H9 (cell line): ENCODE measurements around the gene AHI1. TPM values are rescaled to one million over a fixed set of nuclear protein-coding genes. Genes with fewer than 3 reads are reported as not detected.

ENCODE experiments used
- DNase-seq: peaks from one replicate; pipeline ENCODE4 v3.0.0-alpha.2; 2017
- H2AFZ ChIP-seq: one replicate; pipeline ENCODE4 v1.6.1; 2013; ENCODE audit warnings: mild to moderate bottlenecking, low read length, control low read depth, moderate library complexity
- H2AK5ac ChIP-seq: 2 replicates; pipeline ENCODE4 v1.6.1; 2013; ENCODE audit warnings: low read length, control low read depth, mixed read lengths; ENCODE audit not compliant: insufficient read length
- H2BK120ac ChIP-seq: one replicate; pipeline ENCODE4 v1.6.1; 2013; ENCODE audit warnings: low read depth, mild to moderate bottlenecking, low read length, control low read depth, inconsistent platforms; ENCODE audit not compliant: poor library complexity, severe bottlenecking
- H2BK12ac ChIP-seq: 2 replicates; pipeline ENCODE4 v1.6.1; 2013; ENCODE audit warnings: low read length, control low read depth, mixed read lengths, low read depth; ENCODE audit not compliant: insufficient read length
- H2BK15ac ChIP-seq: 2 replicates; pipeline ENCODE4 v1.6.1; 2013; ENCODE audit warnings: low read depth, low read length, control low read depth
- H2BK20ac ChIP-seq: one replicate; pipeline ENCODE4 v1.6.1; 2013; ENCODE audit warnings: low read depth, mild to moderate bottlenecking, low read length, control low read depth, inconsistent platforms; ENCODE audit not compliant: poor library complexity, severe bottlenecking
- H2BK5ac ChIP-seq: 2 replicates; pipeline ENCODE4 v1.6.1; 2013; ENCODE audit warnings: low read length, control low read depth, mixed read lengths; ENCODE audit not compliant: insufficient read length
- H3K14ac ChIP-seq: 2 replicates; pipeline ENCODE4 v1.6.1; 2013; ENCODE audit warnings: low read length, control low read depth; ENCODE audit not compliant: insufficient read depth
- H3K18ac ChIP-seq: 2 replicates; pipeline ENCODE4 v1.6.1; 2013; ENCODE audit warnings: low read depth, mild to moderate bottlenecking, mixed read lengths, low read length, control low read depth; ENCODE audit not compliant: insufficient read length
- H3K23ac ChIP-seq: 2 replicates; pipeline ENCODE4 v1.6.1; 2013; ENCODE audit warnings: low read length, control low read depth, mixed read lengths, low read depth; ENCODE audit not compliant: insufficient read length
- H3K23me2 ChIP-seq: 2 replicates; pipeline ENCODE4 v1.6.1; 2013; ENCODE audit warnings: low read depth, mild to moderate bottlenecking, mixed read lengths, low read length, control low read depth; ENCODE audit not compliant: insufficient read length, poor library complexity, severe bottlenecking
- H3K27ac ChIP-seq: 2 replicates; pipeline ENCODE4 v1.5.1; 2013; ENCODE audit warnings: low read length, control low read depth, mixed read lengths, low read depth; ENCODE audit not compliant: insufficient read length
- H3K27me3 ChIP-seq: 2 replicates; pipeline ENCODE4 v1.6.1; 2013; ENCODE audit warnings: low read length, control low read depth, inconsistent platforms; ENCODE audit not compliant: insufficient read depth
- H3K4ac ChIP-seq: 2 replicates; pipeline ENCODE4 v1.6.1; 2013; ENCODE audit warnings: low read depth, mild to moderate bottlenecking, control low read depth, inconsistent platforms, low read length, moderate library complexity
- H3K4me1 ChIP-seq: 2 replicates; pipeline ENCODE4 v1.6.1; 2013; ENCODE audit warnings: low read length, control low read depth, inconsistent platforms; ENCODE audit not compliant: insufficient read depth
- H3K4me2 ChIP-seq: 2 replicates; pipeline ENCODE4 v1.6.1; 2013; ENCODE audit warnings: low read length, control low read depth, mixed read lengths; ENCODE audit not compliant: insufficient read length, insufficient read depth
- H3K56ac ChIP-seq: 2 replicates; pipeline ENCODE4 v1.6.1; 2013; ENCODE audit warnings: low read depth, mild to moderate bottlenecking, mixed read lengths, low read length, control low read depth; ENCODE audit not compliant: insufficient read length
- H3K79me1 ChIP-seq: 2 replicates; pipeline ENCODE4 v1.6.1; 2013; ENCODE audit warnings: low read depth, mild to moderate bottlenecking, moderate library complexity, low read length, control low read depth, inconsistent platforms; ENCODE audit not compliant: insufficient read depth, poor library complexity, severe bottlenecking
- H3K79me2 ChIP-seq: 2 replicates; pipeline ENCODE4 v1.6.1; 2013; ENCODE audit warnings: low read length, control low read depth, inconsistent platforms; ENCODE audit not compliant: insufficient read depth
- H3K9ac ChIP-seq: 2 replicates; pipeline ENCODE4 v1.6.1; 2013; ENCODE audit warnings: low read length, control low read depth, mixed read lengths; ENCODE audit not compliant: insufficient read length; ENCODE audit errors: extremely low read depth
- H3K9me3 ChIP-seq: one replicate; pipeline ENCODE4 v1.6.1; 2013; ENCODE audit warnings: low read depth, low read length, inconsistent platforms; ENCODE audit not compliant: control insufficient read depth
- H3T11ph ChIP-seq: one replicate; pipeline ENCODE4 v1.6.1; 2013; ENCODE audit warnings: mild to moderate bottlenecking, low read length, control low read depth, inconsistent platforms
- H4K20me1 ChIP-seq: one replicate; pipeline ENCODE4 v1.6.1; 2013; ENCODE audit not compliant: control insufficient read depth, insufficient read length, insufficient read depth
- H4K5ac ChIP-seq: 2 replicates; pipeline ENCODE4 v1.6.1; 2013; ENCODE audit warnings: low read depth, mild to moderate bottlenecking, mixed read lengths, low read length, control low read depth; ENCODE audit not compliant: insufficient read length
- H4K8ac ChIP-seq: replicated peaks from 2 replicates; pipeline ENCODE4 v1.6.1; 2013; ENCODE audit warnings: low read length, control low read depth, mixed read lengths, low read depth; ENCODE audit not compliant: insufficient read length
- H4K91ac ChIP-seq: 2 replicates; pipeline ENCODE4 v1.6.1; 2013; ENCODE audit warnings: low read depth, mild to moderate bottlenecking, moderate library complexity, mixed read lengths, low read length, control low read depth; ENCODE audit not compliant: insufficient read length
- H3K27ac Mint-ChIP-seq, 3 experiments: 2 replicates in 2 of 3; 3 replicates in 1 of 3; pipeline ENCODE4 v1.8.0; 2020 to 2021; ENCODE audit warnings: mixed read lengths in 3 of 3, mild to moderate bottlenecking in 1 of 3, moderate library complexity in 1 of 3
- H3K27me3 Mint-ChIP-seq: 2 replicates; pipeline ENCODE4 v1.8.0; 2021; ENCODE audit warnings: low read depth, mild to moderate bottlenecking, moderate library complexity, mixed read lengths
- H3K36me3 Mint-ChIP-seq, 3 experiments: 2 replicates in 2 of 3; 3 replicates in 1 of 3; pipeline ENCODE4 v1.8.0; 2020 to 2021; ENCODE audit warnings: low read depth in 3 of 3, mixed read lengths in 3 of 3; ENCODE audit not compliant: insufficient read depth in 1 of 3
- H3K4me1 Mint-ChIP-seq, 2 experiments: 2 replicates each; pipeline ENCODE4 v1.8.0; 2020; ENCODE audit warnings: mixed read lengths in 2 of 2
- H3K4me3 Mint-ChIP-seq, 2 experiments: 2 replicates in 1 of 2; 3 replicates in 1 of 2; pipeline ENCODE4 v1.8.0; 2020 to 2021; ENCODE audit warnings: mild to moderate bottlenecking in 2 of 2, mixed read lengths in 2 of 2, moderate library complexity in 1 of 2
- H3K9me3 Mint-ChIP-seq, 2 experiments: 2 replicates in 1 of 2; 3 replicates in 1 of 2; pipeline ENCODE4 v1.8.0; 2020; ENCODE audit warnings: mild to moderate bottlenecking in 2 of 2, mixed read lengths in 2 of 2, moderate library complexity in 1 of 2
- WGBS: extraction: QIAGEN DNeasy Blood & Tissue Kit; methylation state at CpG from one replicate; pipeline ENCODE4 v1.1.7; 2013; ENCODE audit warnings: missing lambda C conversion rate, low lambda C conversion rate, mixed read lengths; ENCODE audit not compliant: insufficient read length; ENCODE audit errors: extremely low coverage; 5-methylcytosine and 5-hydroxymethylcytosine counted together
- total RNA-seq: library from RNA; stranded (reverse); gene quantifications from 2 replicates; pipeline ENCODE4 v1.2.1, GENCODE V29; 2021
- TF ChIP-seq, protein P1 (sequence below): fragments of 200-600 bp; sonication (generic); conservative IDR thresholded peaks from 3 replicates; pipeline ENCODE4 v1.8.0; 2021; ENCODE audit warnings: antibody characterized with exemption, mild to moderate bottlenecking

AHI1 gene
- total RNA-seq, 1 experiment from 2014 or later = 9.9 TPM

DNA sequence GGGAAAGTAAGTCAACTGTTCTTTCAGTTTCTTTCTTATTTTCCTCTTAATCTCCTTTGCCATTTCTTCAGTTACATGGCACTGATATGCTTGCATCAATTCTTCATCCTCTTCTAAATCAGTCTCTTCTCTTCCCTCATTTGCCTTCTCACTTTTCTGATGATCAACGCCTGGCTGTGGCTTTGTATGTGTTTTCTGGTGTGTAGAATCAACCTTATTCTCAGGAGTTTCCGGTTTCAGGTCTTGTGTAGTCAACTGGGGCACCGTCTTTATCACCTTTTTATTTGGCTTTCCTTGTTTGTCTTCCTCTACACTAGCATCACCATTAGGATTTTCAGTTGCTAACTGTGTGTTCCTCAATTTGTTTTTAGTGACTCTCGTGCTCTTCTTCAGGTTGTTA is 31.6 kb downstream of the AHI1 start:
- no peaks in the 10 kb centered on the region for H3K4me1 Mint-ChIP-seq
- no peak overlapping the region for H3K56ac ChIP-seq
- H4K91ac ChIP-seq = no peak overlapping the region
- H3K27me3 ChIP-seq = no peaks in the 10 kb centered on the region
- H4K5ac ChIP-seq = no peak overlapping the region
- H3K14ac ChIP-seq = no peak overlapping the region
- H3K23me2 ChIP-seq = no peaks in the 10 kb centered on the region
- no peak overlapping the region for H2BK5ac ChIP-seq
- DNase-seq = no peak
- H3K4me1 ChIP-seq = no peaks in the 10 kb centered on the region
- H3K9me3 Mint-ChIP-seq = no peaks in the 10 kb centered on the region
- no peak overlapping the region for H2AK5ac ChIP-seq
- H3K4ac ChIP-seq = no peak overlapping the region
- no peaks in the 10 kb centered on the region for H3K27me3 Mint-ChIP-seq
- no peak overlapping the region for H3K18ac ChIP-seq
- H3K4me2 ChIP-seq = no peak overlapping the region
- H3K27ac Mint-ChIP-seq = no peak overlapping the region
- H3K9ac ChIP-seq = no peak overlapping the region
- TF ChIP-seq, protein P1, sequence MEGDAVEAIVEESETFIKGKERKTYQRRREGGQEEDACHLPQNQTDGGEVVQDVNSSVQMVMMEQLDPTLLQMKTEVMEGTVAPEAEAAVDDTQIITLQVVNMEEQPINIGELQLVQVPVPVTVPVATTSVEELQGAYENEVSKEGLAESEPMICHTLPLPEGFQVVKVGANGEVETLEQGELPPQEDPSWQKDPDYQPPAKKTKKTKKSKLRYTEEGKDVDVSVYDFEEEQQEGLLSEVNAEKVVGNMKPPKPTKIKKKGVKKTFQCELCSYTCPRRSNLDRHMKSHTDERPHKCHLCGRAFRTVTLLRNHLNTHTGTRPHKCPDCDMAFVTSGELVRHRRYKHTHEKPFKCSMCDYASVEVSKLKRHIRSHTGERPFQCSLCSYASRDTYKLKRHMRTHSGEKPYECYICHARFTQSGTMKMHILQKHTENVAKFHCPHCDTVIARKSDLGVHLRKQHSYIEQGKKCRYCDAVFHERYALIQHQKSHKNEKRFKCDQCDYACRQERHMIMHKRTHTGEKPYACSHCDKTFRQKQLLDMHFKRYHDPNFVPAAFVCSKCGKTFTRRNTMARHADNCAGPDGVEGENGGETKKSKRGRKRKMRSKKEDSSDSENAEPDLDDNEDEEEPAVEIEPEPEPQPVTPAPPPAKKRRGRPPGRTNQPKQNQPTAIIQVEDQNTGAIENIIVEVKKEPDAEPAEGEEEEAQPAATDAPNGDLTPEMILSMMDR = no peak
- no peak overlapping the region for H3K23ac ChIP-seq
- no peak overlapping the region for H3K4me3 Mint-ChIP-seq
- H2AFZ ChIP-seq = no peak overlapping the region
- H2BK12ac ChIP-seq = no peak overlapping the region
- no CpG with 5 or more reads among the region's 4 CpGs for WGBS
- no peak overlapping the region for H3T11ph ChIP-seq
- H4K8ac ChIP-seq = no peak overlapping the region
- no peak overlapping the region for H2BK15ac ChIP-seq
- no peaks in the 10 kb centered on the region for H3K79me1 ChIP-seq
- H3K79me2 ChIP-seq = no peaks in the 10 kb centered on the region
- H3K27ac ChIP-seq = no peak overlapping the region
- no peak overlapping the region for H2BK120ac ChIP-seq
- H4K20me1 ChIP-seq = no peaks in the 10 kb centered on the region
- H3K9me3 ChIP-seq = no peaks in the 10 kb centered on the region
- peaks cover 0 to 5% (median 3%) of the 10 kb centered on the region in 3 experiments; a peak in 3 of 7 replicates for H3K36me3 Mint-ChIP-seq
- no peak overlapping the region for H2BK20ac ChIP-seq
